ENCODE results near the gene PLA2G4E.

DNA sequence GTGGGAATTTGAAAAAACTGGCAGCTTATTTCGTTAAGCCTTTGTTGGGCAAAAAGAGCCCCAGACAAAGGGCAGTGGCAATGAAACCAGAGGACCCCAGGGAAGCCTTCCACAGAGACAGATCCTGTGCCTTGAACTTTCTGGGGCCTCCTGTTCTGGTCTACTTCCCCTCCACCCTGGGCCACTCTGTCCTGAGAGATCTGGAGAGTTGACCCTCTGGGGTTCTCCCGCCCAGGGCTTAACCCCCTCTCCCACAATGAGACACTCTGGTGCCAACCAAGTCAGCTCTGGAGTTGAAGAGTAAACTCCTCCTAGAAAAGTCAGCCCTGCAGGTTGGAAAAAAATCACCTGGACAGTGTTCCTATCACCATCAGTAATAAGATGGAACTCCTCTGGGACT is 69.3 kb downstream of the PLA2G4E start:
- TF ChIP-seq, protein P1, sequence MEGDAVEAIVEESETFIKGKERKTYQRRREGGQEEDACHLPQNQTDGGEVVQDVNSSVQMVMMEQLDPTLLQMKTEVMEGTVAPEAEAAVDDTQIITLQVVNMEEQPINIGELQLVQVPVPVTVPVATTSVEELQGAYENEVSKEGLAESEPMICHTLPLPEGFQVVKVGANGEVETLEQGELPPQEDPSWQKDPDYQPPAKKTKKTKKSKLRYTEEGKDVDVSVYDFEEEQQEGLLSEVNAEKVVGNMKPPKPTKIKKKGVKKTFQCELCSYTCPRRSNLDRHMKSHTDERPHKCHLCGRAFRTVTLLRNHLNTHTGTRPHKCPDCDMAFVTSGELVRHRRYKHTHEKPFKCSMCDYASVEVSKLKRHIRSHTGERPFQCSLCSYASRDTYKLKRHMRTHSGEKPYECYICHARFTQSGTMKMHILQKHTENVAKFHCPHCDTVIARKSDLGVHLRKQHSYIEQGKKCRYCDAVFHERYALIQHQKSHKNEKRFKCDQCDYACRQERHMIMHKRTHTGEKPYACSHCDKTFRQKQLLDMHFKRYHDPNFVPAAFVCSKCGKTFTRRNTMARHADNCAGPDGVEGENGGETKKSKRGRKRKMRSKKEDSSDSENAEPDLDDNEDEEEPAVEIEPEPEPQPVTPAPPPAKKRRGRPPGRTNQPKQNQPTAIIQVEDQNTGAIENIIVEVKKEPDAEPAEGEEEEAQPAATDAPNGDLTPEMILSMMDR (IDR thresholded peaks at IDR 0.05), result no peak
- no peak for TF ChIP-seq EP300 (IDR thresholded peaks at IDR 0.05)
